ENCODE measurements around the gene COBLL1.

Gene COBLL1

GRCh38 chr2:164662066-164662465, 179.6 kb downstream of the COBLL1 start:
- Histone ChIP-seq H3K9me3 (ENCODE audit: insufficient read depth, low read length) (no peaks in the 10 kb centered on the region), H3K4me2 (ENCODE audit: low read length) (no peak overlapping the region), H3K4me1 (ENCODE audit: low read length) (no peaks in the 10 kb centered on the region), H2AFZ (ENCODE audit: low read depth, low read length) (no peak overlapping the region), H3K36me3 (replicated peaks; ENCODE audit: low read depth, low read length) (no peaks in the 10 kb centered on the region), H3K27me3 (ENCODE audit: low read depth, low read length) (no peaks in the 10 kb centered on the region), H3K9ac (ENCODE audit: low read length) (no peak overlapping the region), H3K4me3 (ENCODE audit: low read length) (no peak overlapping the region), H4K20me1 (ENCODE audit: insufficient read depth, low read length) (no peaks in the 10 kb centered on the region), H3K27ac (ENCODE audit: low read length) (no peak overlapping the region), H3K79me2 (ENCODE audit: low read length) (no peaks in the 10 kb centered on the region)
- TF ChIP-seq EZH2phosphoT487 (IDR thresholded peaks at IDR 0.05; ENCODE audit: low read depth) (no peak), CTCF (IDR thresholded peaks at IDR 0.05; ENCODE audit: low read depth, low read length) (no peak)

GRCh38 chr2:164661349-164661748, 180.3 kb downstream of the COBLL1 start:
- Histone ChIP-seq H2AFZ (ENCODE audit: low read depth, low read length) (no peak overlapping the region), H3K4me2 (ENCODE audit: low read length) (no peak overlapping the region), H3K4me1 (ENCODE audit: low read length) (no peaks in the 10 kb centered on the region), H3K27ac (ENCODE audit: low read length) (no peak overlapping the region), H4K20me1 (ENCODE audit: insufficient read depth, low read length) (no peaks in the 10 kb centered on the region), H3K9me3 (ENCODE audit: insufficient read depth, low read length) (no peaks in the 10 kb centered on the region), H3K36me3 (replicated peaks; ENCODE audit: low read depth, low read length) (no peaks in the 10 kb centered on the region), H3K27me3 (ENCODE audit: low read depth, low read length) (no peaks in the 10 kb centered on the region), H3K9ac (ENCODE audit: low read length) (no peak overlapping the region), H3K4me3 (ENCODE audit: low read length) (no peak overlapping the region), H3K79me2 (ENCODE audit: low read length) (no peaks in the 10 kb centered on the region)
- TF ChIP-seq EZH2phosphoT487 (IDR thresholded peaks at IDR 0.05; ENCODE audit: low read depth) = no peak
- TF ChIP-seq CTCF (IDR thresholded peaks at IDR 0.05; ENCODE audit: low read depth, low read length) = no peak

- no peak overlapping the region for H3K9ac ChIP-seq (ENCODE audit: low read length)
- no peak overlapping the region for H3K4me2 ChIP-seq (ENCODE audit: low read length)
- no peak overlapping the region for H3K27ac ChIP-seq (ENCODE audit: low read length)
- H4K20me1 ChIP-seq (ENCODE audit: insufficient read depth, low read length) = no peaks in the 10 kb centered on the region
- no peaks in the 10 kb centered on the region for H3K79me2 ChIP-seq (ENCODE audit: low read length)
- TF ChIP-seq CTCF (IDR thresholded peaks at IDR 0.05; ENCODE audit: low read depth, low read length) (no peak), EZH2phosphoT487 (IDR thresholded peaks at IDR 0.05; ENCODE audit: low read depth) (no peak)
- no peak overlapping the region for H2AFZ ChIP-seq (ENCODE audit: low read depth, low read length)
- H3K4me1 ChIP-seq (ENCODE audit: low read length) = no peaks in the 10 kb centered on the region
- H3K4me3 ChIP-seq (ENCODE audit: low read length) = no peak overlapping the region
- H3K27me3 ChIP-seq (ENCODE audit: low read depth, low read length) = no peaks in the 10 kb centered on the region
- peaks cover 4% of the 10 kb centered on the region for H3K36me3 ChIP-seq (replicated peaks; ENCODE audit: low read depth, low read length)
- H3K9me3 ChIP-seq (ENCODE audit: insufficient read depth, low read length) = no peaks in the 10 kb centered on the region
These were observed 184.5 kb downstream of the COBLL1 start for GRCh38 chr2:164657129-164657528.

GRCh38 chr2:164655750-164656149, 185.9 kb downstream of the COBLL1 start:
- Histone ChIP-seq H3K27me3 (ENCODE audit: low read depth, low read length) (no peaks in the 10 kb centered on the region), H3K9me3 (ENCODE audit: insufficient read depth, low read length) (no peaks in the 10 kb centered on the region), H3K9ac (ENCODE audit: low read length) (no peak overlapping the region), H3K27ac (ENCODE audit: low read length) (no peak overlapping the region), H2AFZ (ENCODE audit: low read depth, low read length) (no peak overlapping the region), H3K4me1 (ENCODE audit: low read length) (no peaks in the 10 kb centered on the region), H3K4me3 (ENCODE audit: low read length) (no peak overlapping the region), H3K4me2 (ENCODE audit: low read length) (no peak overlapping the region), H3K36me3 (replicated peaks; ENCODE audit: low read depth, low read length) (peaks cover 4% of the 10 kb centered on the region), H4K20me1 (ENCODE audit: insufficient read depth, low read length) (no peaks in the 10 kb centered on the region), H3K79me2 (ENCODE audit: low read length) (no peaks in the 10 kb centered on the region)
- TF ChIP-seq EZH2phosphoT487 (IDR thresholded peaks at IDR 0.05; ENCODE audit: low read depth) (no peak), CTCF (IDR thresholded peaks at IDR 0.05; ENCODE audit: low read depth, low read length) (no peak)
